ENCODE data around the gene CD79A. TPM values are rescaled to one million over a fixed set of nuclear protein-coding genes. Genes with fewer than 3 reads are reported as not detected.
A peak's percentile ranks its signal among the peaks of the same experiment; 100 is the strongest.

CD79A gene
- total and polyA plus RNA-seq, 2 donors (not counting 3 experiments of a cell fraction or from before 2014, with no cell fraction given) = 0.32 TPM; not detected in 1

GRCh38 chr19:41927497-41928192 is 50.6 kb downstream of the CD79A start:
- DNase-seq (ENCODE audit: low read depth, low spot score) (no peak), FAIRE-seq (no peak)
- dilution Hi-C loops (cut with MboI; ENCODE audit: extremely low pct_ligation_motif_present, low sequenced_read_pairs) = no loop called here
- Histone ChIP-seq H3K4me1 (ENCODE audit: control insufficient read depth, extremely low read depth, insufficient read depth, low read length) (no peaks in the 10 kb centered on the region), H3K9ac (replicated peaks; ENCODE audit: extremely low read depth, insufficient read depth, low read length) (no peak overlapping the region), H3K4me3 (replicated peaks in 1 of 3; ENCODE audit: insufficient read depth in 1 of 3, low read depth in 1 of 3, low read length in 3 of 3) (peak overlapping the region in 2 of 3 experiments; percentile 15 to 16), H2AFZ (ENCODE audit: low read depth, low read length) (peak overlapping the region; percentile 45), H3K9me1 (replicated peaks; ENCODE audit: control insufficient read depth, extremely low read depth, insufficient read depth, low read length) (no peaks in the 10 kb centered on the region), H4K20me1 (replicated peaks; ENCODE audit: control insufficient read depth, extremely low read depth, insufficient read depth, low read length) (no peaks in the 10 kb centered on the region), H3K4me2 (ENCODE audit: insufficient read depth, low read length) (peak overlapping the region; percentile 47), H3K9me3 (replicated peaks; ENCODE audit: control insufficient read depth, insufficient read depth, low read length) (no peaks in the 10 kb centered on the region), H3K79me2 (ENCODE audit: control insufficient read depth, insufficient read depth, low read length) (no peaks in the 10 kb centered on the region), H3K27ac (ENCODE audit: insufficient read depth, low read depth, low read length) (no peak overlapping the region), H3K27me3 (ENCODE audit: control insufficient read depth in 2 of 2, insufficient read depth in 2 of 2, low read length in 2 of 2) (peaks cover 67 to 70% of the 10 kb centered on the region in 2 experiments), H3K36me3 (ENCODE audit: control insufficient read depth in 2 of 2, extremely low read depth in 1 of 2, insufficient read depth in 2 of 2, low read length in 2 of 2) (no peaks in the 10 kb centered on the region)
- BruUV-seq (replicated peaks) = no TSS peak
- POLR2A ChIA-PET = no interaction called here
- intact Hi-C loops (cut with micrococcal nuclease) = no loop called here
- TF ChIP-seq FOS (IDR thresholded peaks at IDR 0.05; ENCODE audit: borderline replicate concordance, insufficient read depth, low read length) = no peak
- no peak for TF ChIP-seq CTCF (IDR thresholded peaks at IDR 0.05; ENCODE audit: extremely low read depth in 1 of 2, insufficient read depth in 1 of 2, low read depth in 1 of 2, low read length in 2 of 2)
- TF ChIP-seq MYC (IDR thresholded peaks at IDR 0.05; ENCODE audit: low read depth, low read length) = no peak
- no peak for TF ChIP-seq JUN (IDR thresholded peaks at IDR 0.05; ENCODE audit: borderline replicate concordance, insufficient read depth, insufficient read length, low read depth)
- TF ChIP-seq EZH2 (IDR thresholded peaks at IDR 0.05; ENCODE audit: borderline replicate concordance, low read depth, low read length, severe bottlenecking) = no peak
- TF ChIP-seq MAX (IDR thresholded peaks at IDR 0.05; ENCODE audit: insufficient read depth, insufficient read length) = no peak
- TF ChIP-seq POLR2A (IDR thresholded peaks at IDR 0.05; ENCODE audit: low read depth, low read length) = no peak
- no peak for TF ChIP-seq GATA2 (IDR thresholded peaks at IDR 0.05; ENCODE audit: insufficient read depth, insufficient read length, low read depth, low read length)
- TF ChIP-seq POLR2AphosphoS5 (IDR thresholded peaks at IDR 0.05; ENCODE audit: insufficient read depth, low read depth, low read length) = no peak
- CTCF ChIA-PET = interaction anchor here (0.7 to 1.5 kb wide), 2 partner anchors 24 to 54 kb away, joined by 3 to 8 read pairs; no protein-coding TSS in a partner anchor
